Regular cardiac myocyte (primary cell): ENCODE measurements around the gene SMIM23. TPM values are rescaled to one million over a fixed set of nuclear protein-coding genes. Genes with fewer than 3 reads are reported as not detected.

Experiments
- total RNA-seq: library from RNA; depleted of rRNA; stranded (reverse); fragments of >200 nt; gene quantifications from 2 replicates; pipeline ENCODE4 v1.2.3, GENCODE V29; 2014

SMIM23 gene
- total RNA-seq: not detected in 2 replicates

GRCh38 chr5:171785517-171785916, at the start of gene SMIM23:
SMIM23 (plus strand) TSS chr5:171785817; CDS start chr5:171785872, 55 bp downstream.

Other genes starting within 250 kb of the SMIM23 start
- 88.2 and 110 TPM in 2 replicates for gene FBXW11, start 220.8 kb downstream of the SMIM23 start, total RNA-seq